HEK293T (cell line): Measurements from ENCODE around the gene ZBED6.
"Not testable (repeated sequence)": the region's sequence is repeated elsewhere in the genome, so short reads cannot be mapped to it uniquely, and the experiment has no call there.

ENCODE experiments used
- ELF4 ChIP-seq: fragments of 450-650 bp; IDR thresholded peaks from 2 replicates; pipeline ENCODE4 v1.6.1; 2017; ENCODE audit warnings: antibody characterized with exemption
- FOXM1 ChIP-seq: fragments of 450-650 bp; IDR thresholded peaks from 2 replicates; pipeline ENCODE4 v1.6.1; 2017; ENCODE audit warnings: mild to moderate bottlenecking, borderline replicate concordance
- SP1 ChIP-seq: fragments of 450-650 bp; IDR thresholded peaks from 2 replicates; pipeline ENCODE4 v1.6.1; 2017
- ZNF384 ChIP-seq: fragments of 450-650 bp; IDR thresholded peaks from 2 replicates; pipeline ENCODE4 v1.6.1; 2016

GRCh38 chr1:203751618-203752361 lies 43.6 kb upstream of the ZBED6 start:
- not testable (repeated sequence) for TF ChIP-seq SP1, FOXM1, ZNF384, ELF4
